Astrocyte (in vitro differentiated cells and primary cell): ENCODE measurements around the gene ANKRD13C. TPM values are rescaled to one million over a fixed set of nuclear protein-coding genes. Genes with fewer than 3 reads are reported as not detected.

Experiments
- DNase-seq: peaks from one replicate; pipeline ENCODE4 v3.0.0-alpha.2; 2010; ENCODE audit warnings: low read depth
- FAIRE-seq: peaks from 2 replicates; lab custom pipeline; 2011; peaks lifted over from hg19 to GRCh38; lab: Jason Lieb, UNC
- H2AFZ ChIP-seq: 2 replicates; pipeline ENCODE4 v1.6.0; 2012; ENCODE audit warnings: low read depth, low read length, inconsistent platforms
- H3K27ac ChIP-seq: 2 replicates; pipeline ENCODE4 v1.5.1; 2011; ENCODE audit warnings: low read depth, low read length, inconsistent platforms
- H3K27me3 ChIP-seq: 2 replicates; pipeline ENCODE4 v1.6.0; 2011; ENCODE audit warnings: low read length, inconsistent platforms; ENCODE audit not compliant: insufficient read depth
- H3K36me3 ChIP-seq: 2 replicates; pipeline ENCODE4 v1.5.1; 2011; ENCODE audit warnings: low read length, inconsistent platforms; ENCODE audit not compliant: insufficient read depth
- H3K4me1 ChIP-seq: 2 replicates; pipeline ENCODE4 v1.5.1; 2011; ENCODE audit warnings: low read length, inconsistent platforms; ENCODE audit not compliant: insufficient read depth
- H3K4me2 ChIP-seq: 2 replicates; pipeline ENCODE4 v1.6.0; 2012; ENCODE audit warnings: low read length, inconsistent platforms
- H3K4me3 ChIP-seq: 2 replicates; pipeline ENCODE4 v1.5.1; 2011; ENCODE audit warnings: low read depth, mild to moderate bottlenecking, low read length, inconsistent platforms; ENCODE audit not compliant: insufficient read depth
- H3K79me2 ChIP-seq: 2 replicates; pipeline ENCODE4 v1.6.0; 2012; ENCODE audit warnings: mild to moderate bottlenecking, low read length, inconsistent platforms; ENCODE audit not compliant: insufficient read depth
- H3K9ac ChIP-seq: 2 replicates; pipeline ENCODE4 v1.6.0; 2012; ENCODE audit warnings: mild to moderate bottlenecking, low read length, inconsistent platforms
- H3K9me3 ChIP-seq: 2 replicates; pipeline ENCODE4 v1.5.1; 2012; ENCODE audit warnings: low read depth, mild to moderate bottlenecking, low read length, inconsistent platforms; ENCODE audit not compliant: insufficient read depth
- H4K20me1 ChIP-seq: 2 replicates; pipeline ENCODE4 v1.6.0; 2012; ENCODE audit warnings: low read length, inconsistent platforms; ENCODE audit not compliant: insufficient read depth
- H3K27ac Mint-ChIP-seq: one replicate; pipeline ENCODE4 v1.8.0; 2021; ENCODE audit warnings: mild to moderate bottlenecking, mixed read lengths; ENCODE audit not compliant: unreplicated experiment
- H3K27me3 Mint-ChIP-seq: one replicate; pipeline ENCODE4 v1.8.0; 2021; ENCODE audit warnings: low read depth, mixed read lengths; ENCODE audit not compliant: unreplicated experiment
- H3K36me3 Mint-ChIP-seq: one replicate; pipeline ENCODE4 v1.8.0; 2021; ENCODE audit warnings: low read depth, mixed read lengths; ENCODE audit not compliant: unreplicated experiment
- H3K4me1 Mint-ChIP-seq: one replicate; pipeline ENCODE4 v1.8.0; 2021; ENCODE audit warnings: low read depth, mixed read lengths; ENCODE audit not compliant: unreplicated experiment
- H3K4me3 Mint-ChIP-seq: one replicate; pipeline ENCODE4 v1.8.0; 2021; ENCODE audit warnings: mild to moderate bottlenecking, moderate library complexity, mixed read lengths; ENCODE audit not compliant: unreplicated experiment
- H3K9me3 Mint-ChIP-seq: one replicate; pipeline ENCODE4 v1.8.0; 2021; ENCODE audit warnings: mild to moderate bottlenecking, mixed read lengths; ENCODE audit not compliant: unreplicated experiment
- CTCF ChIP-seq: IDR thresholded peaks from 2 replicates; pipeline ENCODE4 v1.5.1; 2011; ENCODE audit warnings: low read depth, mild to moderate bottlenecking, inconsistent platforms, low read length, moderate library complexity; ENCODE audit not compliant: insufficient read depth
- EZH2 ChIP-seq: IDR thresholded peaks from 2 replicates; pipeline ENCODE4 v1.6.1; 2012; ENCODE audit warnings: mild to moderate bottlenecking, low read length, inconsistent platforms; ENCODE audit not compliant: insufficient read depth
- total RNA-seq: library from RNA; stranded (reverse); gene quantifications from 2 replicates; pipeline ENCODE4 v1.2.1, GENCODE V29; 2021

Gene ANKRD13C
- total RNA-seq, 1 donor from 2014 or later = 22.0 TPM

DNA sequence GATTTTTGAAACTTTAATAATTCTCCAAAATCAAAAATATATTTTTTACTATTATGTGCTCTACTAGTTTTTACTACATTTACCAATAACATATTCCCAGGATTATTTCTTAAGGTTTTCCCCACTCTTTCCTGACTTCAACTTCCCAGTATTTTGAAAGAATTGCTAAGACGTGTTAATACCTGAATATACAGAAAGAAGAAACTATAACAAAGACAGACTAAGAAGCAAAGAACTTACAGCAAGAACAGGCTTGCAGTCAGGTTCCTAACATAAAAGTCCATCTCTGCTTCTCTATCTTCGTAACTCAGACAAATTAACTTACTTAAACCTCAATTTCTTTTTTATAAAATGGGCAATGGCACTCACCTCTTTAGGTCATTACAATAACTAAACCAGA, 70.2 kb downstream of the ANKRD13C start:
- Histone ChIP-seq H2AFZ (no peak overlapping the region), H3K36me3 (peaks cover 4% of the 10 kb centered on the region), H3K4me3 (no peak overlapping the region), H3K9me3 (no peaks in the 10 kb centered on the region), H3K4me2 (no peak overlapping the region), H3K79me2 (no peaks in the 10 kb centered on the region), H4K20me1 (no peaks in the 10 kb centered on the region), H3K9ac (no peak overlapping the region), H3K27ac (no peak overlapping the region), H3K27me3 (no peaks in the 10 kb centered on the region), H3K4me1 (no peaks in the 10 kb centered on the region)
- TF ChIP-seq CTCF (no peak), EZH2 (no peak)
- H3K9me3 Mint-ChIP-seq = no peaks in the 10 kb centered on the region
- DNase-seq (no peak), FAIRE-seq (no peak)
- no peaks in the 10 kb centered on the region for H3K27me3 Mint-ChIP-seq
- no peak overlapping the region for H3K4me3 Mint-ChIP-seq
- H3K36me3 Mint-ChIP-seq = no peaks in the 10 kb centered on the region
- H3K4me1 Mint-ChIP-seq = peaks cover 3% of the 10 kb centered on the region
- H3K27ac Mint-ChIP-seq = no peak overlapping the region

DNA sequence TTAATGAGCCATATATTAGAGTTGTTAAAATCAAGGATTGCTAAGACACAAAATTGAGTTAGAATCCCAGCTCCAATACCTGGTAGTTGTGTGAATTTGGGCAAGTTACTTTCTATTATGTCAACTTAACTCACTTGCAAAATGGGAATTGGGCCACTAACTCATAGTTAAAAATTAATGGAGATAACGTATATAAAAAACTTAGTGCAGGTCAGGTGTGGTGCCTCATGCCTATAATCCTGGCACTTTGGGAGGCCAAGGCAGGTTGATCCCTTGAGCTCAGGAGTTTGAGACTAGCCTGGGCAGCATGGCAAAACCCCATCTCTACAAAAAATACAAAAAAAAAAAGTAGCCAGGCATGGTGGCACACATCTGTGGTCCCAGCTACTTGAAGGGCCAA, 75.8 kb downstream of the ANKRD13C start:
- Mint-ChIP-seq H3K4me3 (no peak overlapping the region), H3K9me3 (no peaks in the 10 kb centered on the region), H3K4me1 (peaks cover 6% of the 10 kb centered on the region), H3K36me3 (peaks cover 2% of the 10 kb centered on the region), H3K27ac (no peak overlapping the region), H3K27me3 (no peaks in the 10 kb centered on the region)
- DNase-seq (no peak), FAIRE-seq (no peak)
- Histone ChIP-seq H2AFZ (no peak overlapping the region), H3K9ac (no peak overlapping the region), H3K9me3 (no peaks in the 10 kb centered on the region), H3K4me3 (no peak overlapping the region), H3K4me2 (no peak overlapping the region), H4K20me1 (no peaks in the 10 kb centered on the region), H3K4me1 (no peaks in the 10 kb centered on the region), H3K27me3 (no peaks in the 10 kb centered on the region), H3K36me3 (peaks cover 9% of the 10 kb centered on the region), H3K79me2 (no peaks in the 10 kb centered on the region), H3K27ac (no peak overlapping the region)
- TF ChIP-seq CTCF (no peak), EZH2 (no peak)

GRCh38 chr1:70277875-70278274, 76.6 kb downstream of the ANKRD13C start:
- no peak for FAIRE-seq
- H3K36me3 ChIP-seq = peaks cover 9% of the 10 kb centered on the region
- Mint-ChIP-seq H3K4me3 (no peak overlapping the region), H3K27me3 (no peaks in the 10 kb centered on the region), H3K4me1 (peaks cover 6% of the 10 kb centered on the region), H3K9me3 (no peaks in the 10 kb centered on the region), H3K36me3 (peaks cover 6% of the 10 kb centered on the region), H3K27ac (no peak overlapping the region)
- H3K9me3 ChIP-seq = no peaks in the 10 kb centered on the region
- no peak overlapping the region for H3K27ac ChIP-seq
- H3K27me3 ChIP-seq = no peaks in the 10 kb centered on the region
- no peaks in the 10 kb centered on the region for H4K20me1 ChIP-seq
- DNase-seq = no peak
- H3K9ac ChIP-seq = no peak overlapping the region
- no peak overlapping the region for H3K4me2 ChIP-seq
- H3K4me1 ChIP-seq = no peaks in the 10 kb centered on the region
- TF ChIP-seq EZH2 (no peak), CTCF (no peak)
- no peak overlapping the region for H3K4me3 ChIP-seq
- no peak overlapping the region for H2AFZ ChIP-seq
- no peaks in the 10 kb centered on the region for H3K79me2 ChIP-seq
